Measurements from ENCODE around the gene SH3TC1. TPM values are rescaled to one million over a fixed set of nuclear protein-coding genes. Genes with fewer than 3 reads are reported as not detected.

SH3TC1 gene
- total and polyA plus RNA-seq, 2 of the 8 experiments (the other 6 are each of a cell fraction or from before 2014, with no cell fraction given): 0.15 TPM; not detected in 1

- Histone ChIP-seq H2AFZ (ENCODE audit: low read length) (no peak overlapping the region), H3K56ac (replicated peaks; ENCODE audit: insufficient read length, low read depth, low read length) (no peak overlapping the region), H3K9me3 (ENCODE audit: insufficient read depth in 2 of 2, low read depth in 1 of 2, low read length in 1 of 2) (no peaks in the 10 kb centered on the region), H3K4me1 (replicated peaks in 1 of 4; ENCODE audit: control insufficient read depth in 3 of 4, insufficient read depth in 4 of 4, low read length in 3 of 4) (peaks cover 0 to 6% (median 3%) of the 10 kb centered on the region in 4 experiments; a peak in 3 of 7 replicates), H2BK15ac (ENCODE audit: low read length) (no peak overlapping the region), H3K9ac (replicated peaks in 1 of 4; ENCODE audit: extremely low read depth in 1 of 4, low read depth in 3 of 4, low read length in 3 of 4) (no peak overlapping the region), H3K79me2 (ENCODE audit: control insufficient read depth in 1 of 2, insufficient read depth in 2 of 2, low read length in 2 of 2) (no peaks in the 10 kb centered on the region), H3K4me3 (ENCODE audit: extremely low read depth in 1 of 4, insufficient read depth in 2 of 4, low read depth in 3 of 4, low read length in 4 of 4) (no peak overlapping the region), H4K91ac (replicated peaks; ENCODE audit: insufficient read length, low read length) (no peak overlapping the region), H2BK5ac (ENCODE audit: low read depth, low read length) (no peak overlapping the region), H3K4me2 (ENCODE audit: insufficient read depth in 1 of 2, low read depth in 2 of 2, low read length in 2 of 2) (no peak overlapping the region), H4K5ac (ENCODE audit: insufficient read length, low read depth, low read length) (no peak overlapping the region), H3K4ac (replicated peaks; ENCODE audit: insufficient read length, low read depth, low read length) (no peak overlapping the region), H2BK12ac (ENCODE audit: low read depth, low read length) (no peak overlapping the region), H2AK5ac (ENCODE audit: low read depth, low read length) (no peak overlapping the region), H3K14ac (ENCODE audit: insufficient read length) (no peak overlapping the region), H4K8ac (ENCODE audit: extremely low read depth, insufficient read depth, low read length) (no peak overlapping the region), H3K23me2 (ENCODE audit: low read depth, low read length) (no peaks in the 10 kb centered on the region), H2BK120ac (replicated peaks; ENCODE audit: low read depth, low read length) (no peak overlapping the region), H3K27me3 (replicated peaks in 1 of 4; ENCODE audit: control insufficient read depth in 3 of 4, extremely low read depth in 1 of 4, insufficient read depth in 3 of 4, low read length in 3 of 4) (no peaks in the 10 kb centered on the region), H4K20me1 (replicated peaks in 1 of 2; ENCODE audit: control insufficient read depth in 1 of 2, insufficient read depth in 2 of 2, low read length in 2 of 2) (peaks cover 0 to 3% of the 10 kb centered on the region in 2 experiments), H3K23ac (ENCODE audit: insufficient read length) (no peak overlapping the region), H2BK20ac (ENCODE audit: low read length) (no peak overlapping the region), H3K27ac (ENCODE audit: low read depth, low read length) (no peak overlapping the region), H3K36me3 (ENCODE audit: control insufficient read depth in 2 of 4, insufficient read depth in 4 of 4, low read length in 3 of 4) (no peaks in the 10 kb centered on the region), H3K18ac (ENCODE audit: extremely low read depth, low read length) (no peak overlapping the region), H3K79me1 (ENCODE audit: low read depth, low read length) (no peaks in the 10 kb centered on the region)
- CTCF ChIA-PET (ENCODE audit: partially characterized antibody): interaction anchor here (1.0 to 2.4 kb wide), 2 partner anchors 19 to 46 kb away, joined by 4 to 6 read pairs; no protein-coding TSS in a partner anchor
- DNase-seq (ENCODE audit: low read depth in 1 of 2, low spot score in 2 of 2): no peak
- FAIRE-seq: no peak
- TF ChIP-seq RAD21 (IDR thresholded peaks at IDR 0.05 in 1 of 2, conservative IDR thresholded peaks at IDR 0.05 in 1 of 2; ENCODE audit: low read depth in 2 of 2, low read length in 2 of 2): peak in 1 of 2 experiments; percentile 13; a peak in 1 of 4 replicates
- no peak for TF ChIP-seq CHD1 (IDR thresholded peaks at IDR 0.05; ENCODE audit: low read depth, low read length)
- TF ChIP-seq CHD2 (IDR thresholded peaks at IDR 0.05; ENCODE audit: low read length): no peak
- no peak for TF ChIP-seq SRF (IDR thresholded peaks at IDR 0.05; ENCODE audit: low read depth, low read length)
- TF ChIP-seq CTCF (IDR thresholded peaks at IDR 0.05; ENCODE audit: control extremely low read depth in 1 of 3, insufficient read depth in 1 of 3, low read depth in 1 of 3, low read length in 3 of 3): peak in 1 of 3 experiments; percentile 7; a peak in 1 of 4 replicates
- TF ChIP-seq GTF2F1 (IDR thresholded peaks at IDR 0.05; ENCODE audit: borderline replicate concordance, low read depth, low read length): no peak
- no peak for TF ChIP-seq RBBP5 (IDR thresholded peaks at IDR 0.05; ENCODE audit: borderline replicate concordance, low read depth, low read length)
- POLR2A ChIA-PET (ENCODE audit: partially characterized antibody): no interaction called here
- WGBS, 2 experiments (ENCODE audit: extremely low coverage in 1 of 2, insufficient coverage in 1 of 2, insufficient read length in 1 of 2, insufficient replicate concordance in 2 of 2, low coverage in 1 of 2, low lambda C conversion rate in 2 of 2, missing lambda C conversion rate in 1 of 2): 87% methylated on average over 17 of the region's 20 CpGs; no CpG with 5 or more reads in 1 of the 2 experiments
Measured at GRCh38 chr4:8195841-8196458, 3.1 kb upstream of the SH3TC1 start.
